H9 (cell line): ENCODE measurements around the gene LAP3. TPM values are rescaled to one million over a fixed set of nuclear protein-coding genes. Genes with fewer than 3 reads are reported as not detected.

Experiments
- DNase-seq: peaks from one replicate; pipeline ENCODE4 v3.0.0-alpha.2; 2017
- H2AFZ ChIP-seq: one replicate; pipeline ENCODE4 v1.6.1; 2013; ENCODE audit warnings: mild to moderate bottlenecking, low read length, control low read depth, moderate library complexity
- H2AK5ac ChIP-seq: 2 replicates; pipeline ENCODE4 v1.6.1; 2013; ENCODE audit warnings: low read length, control low read depth, mixed read lengths; ENCODE audit not compliant: insufficient read length
- H2BK120ac ChIP-seq: one replicate; pipeline ENCODE4 v1.6.1; 2013; ENCODE audit warnings: low read depth, mild to moderate bottlenecking, low read length, control low read depth, inconsistent platforms; ENCODE audit not compliant: poor library complexity, severe bottlenecking
- H2BK12ac ChIP-seq: 2 replicates; pipeline ENCODE4 v1.6.1; 2013; ENCODE audit warnings: low read length, control low read depth, mixed read lengths, low read depth; ENCODE audit not compliant: insufficient read length
- H2BK15ac ChIP-seq: 2 replicates; pipeline ENCODE4 v1.6.1; 2013; ENCODE audit warnings: low read depth, low read length, control low read depth
- H2BK20ac ChIP-seq: one replicate; pipeline ENCODE4 v1.6.1; 2013; ENCODE audit warnings: low read depth, mild to moderate bottlenecking, low read length, control low read depth, inconsistent platforms; ENCODE audit not compliant: poor library complexity, severe bottlenecking
- H2BK5ac ChIP-seq: 2 replicates; pipeline ENCODE4 v1.6.1; 2013; ENCODE audit warnings: low read length, control low read depth, mixed read lengths; ENCODE audit not compliant: insufficient read length
- H3K14ac ChIP-seq: 2 replicates; pipeline ENCODE4 v1.6.1; 2013; ENCODE audit warnings: low read length, control low read depth; ENCODE audit not compliant: insufficient read depth
- H3K18ac ChIP-seq: 2 replicates; pipeline ENCODE4 v1.6.1; 2013; ENCODE audit warnings: low read depth, mild to moderate bottlenecking, mixed read lengths, low read length, control low read depth; ENCODE audit not compliant: insufficient read length
- H3K23ac ChIP-seq: 2 replicates; pipeline ENCODE4 v1.6.1; 2013; ENCODE audit warnings: low read length, control low read depth, mixed read lengths, low read depth; ENCODE audit not compliant: insufficient read length
- H3K23me2 ChIP-seq: 2 replicates; pipeline ENCODE4 v1.6.1; 2013; ENCODE audit warnings: low read depth, mild to moderate bottlenecking, mixed read lengths, low read length, control low read depth; ENCODE audit not compliant: insufficient read length, poor library complexity, severe bottlenecking
- H3K27ac ChIP-seq: 2 replicates; pipeline ENCODE4 v1.5.1; 2013; ENCODE audit warnings: low read length, control low read depth, mixed read lengths, low read depth; ENCODE audit not compliant: insufficient read length
- H3K27me3 ChIP-seq: 2 replicates; pipeline ENCODE4 v1.6.1; 2013; ENCODE audit warnings: low read length, control low read depth, inconsistent platforms; ENCODE audit not compliant: insufficient read depth
- H3K4ac ChIP-seq: 2 replicates; pipeline ENCODE4 v1.6.1; 2013; ENCODE audit warnings: low read depth, mild to moderate bottlenecking, control low read depth, inconsistent platforms, low read length, moderate library complexity
- H3K4me1 ChIP-seq: 2 replicates; pipeline ENCODE4 v1.6.1; 2013; ENCODE audit warnings: low read length, control low read depth, inconsistent platforms; ENCODE audit not compliant: insufficient read depth
- H3K4me2 ChIP-seq: 2 replicates; pipeline ENCODE4 v1.6.1; 2013; ENCODE audit warnings: low read length, control low read depth, mixed read lengths; ENCODE audit not compliant: insufficient read length, insufficient read depth
- H3K56ac ChIP-seq: 2 replicates; pipeline ENCODE4 v1.6.1; 2013; ENCODE audit warnings: low read depth, mild to moderate bottlenecking, mixed read lengths, low read length, control low read depth; ENCODE audit not compliant: insufficient read length
- H3K79me1 ChIP-seq: 2 replicates; pipeline ENCODE4 v1.6.1; 2013; ENCODE audit warnings: low read depth, mild to moderate bottlenecking, moderate library complexity, low read length, control low read depth, inconsistent platforms; ENCODE audit not compliant: insufficient read depth, poor library complexity, severe bottlenecking
- H3K79me2 ChIP-seq: 2 replicates; pipeline ENCODE4 v1.6.1; 2013; ENCODE audit warnings: low read length, control low read depth, inconsistent platforms; ENCODE audit not compliant: insufficient read depth
- H3K9ac ChIP-seq: 2 replicates; pipeline ENCODE4 v1.6.1; 2013; ENCODE audit warnings: low read length, control low read depth, mixed read lengths; ENCODE audit not compliant: insufficient read length; ENCODE audit errors: extremely low read depth
- H3K9me3 ChIP-seq: one replicate; pipeline ENCODE4 v1.6.1; 2013; ENCODE audit warnings: low read depth, low read length, inconsistent platforms; ENCODE audit not compliant: control insufficient read depth
- H3T11ph ChIP-seq: one replicate; pipeline ENCODE4 v1.6.1; 2013; ENCODE audit warnings: mild to moderate bottlenecking, low read length, control low read depth, inconsistent platforms
- H4K20me1 ChIP-seq: one replicate; pipeline ENCODE4 v1.6.1; 2013; ENCODE audit not compliant: control insufficient read depth, insufficient read length, insufficient read depth
- H4K5ac ChIP-seq: 2 replicates; pipeline ENCODE4 v1.6.1; 2013; ENCODE audit warnings: low read depth, mild to moderate bottlenecking, mixed read lengths, low read length, control low read depth; ENCODE audit not compliant: insufficient read length
- H4K8ac ChIP-seq: replicated peaks from 2 replicates; pipeline ENCODE4 v1.6.1; 2013; ENCODE audit warnings: low read length, control low read depth, mixed read lengths, low read depth; ENCODE audit not compliant: insufficient read length
- H4K91ac ChIP-seq: 2 replicates; pipeline ENCODE4 v1.6.1; 2013; ENCODE audit warnings: low read depth, mild to moderate bottlenecking, moderate library complexity, mixed read lengths, low read length, control low read depth; ENCODE audit not compliant: insufficient read length
- H3K27ac Mint-ChIP-seq, 3 experiments: 2 replicates in 2 of 3; 3 replicates in 1 of 3; pipeline ENCODE4 v1.8.0; 2020 to 2021; ENCODE audit warnings: mixed read lengths in 3 of 3, mild to moderate bottlenecking in 1 of 3, moderate library complexity in 1 of 3
- H3K27me3 Mint-ChIP-seq: 2 replicates; pipeline ENCODE4 v1.8.0; 2021; ENCODE audit warnings: low read depth, mild to moderate bottlenecking, moderate library complexity, mixed read lengths
- H3K36me3 Mint-ChIP-seq, 3 experiments: 2 replicates in 2 of 3; 3 replicates in 1 of 3; pipeline ENCODE4 v1.8.0; 2020 to 2021; ENCODE audit warnings: low read depth in 3 of 3, mixed read lengths in 3 of 3; ENCODE audit not compliant: insufficient read depth in 1 of 3
- H3K4me1 Mint-ChIP-seq, 2 experiments: 2 replicates each; pipeline ENCODE4 v1.8.0; 2020; ENCODE audit warnings: mixed read lengths in 2 of 2
- H3K4me3 Mint-ChIP-seq, 2 experiments: 2 replicates in 1 of 2; 3 replicates in 1 of 2; pipeline ENCODE4 v1.8.0; 2020 to 2021; ENCODE audit warnings: mild to moderate bottlenecking in 2 of 2, mixed read lengths in 2 of 2, moderate library complexity in 1 of 2
- H3K9me3 Mint-ChIP-seq, 2 experiments: 2 replicates in 1 of 2; 3 replicates in 1 of 2; pipeline ENCODE4 v1.8.0; 2020; ENCODE audit warnings: mild to moderate bottlenecking in 2 of 2, mixed read lengths in 2 of 2, moderate library complexity in 1 of 2
- CTCF ChIP-seq: fragments of 200-600 bp; sonication (generic); conservative IDR thresholded peaks from 3 replicates; pipeline ENCODE4 v1.8.0; 2021; ENCODE audit warnings: antibody characterized with exemption, mild to moderate bottlenecking
- WGBS: extraction: QIAGEN DNeasy Blood & Tissue Kit; methylation state at CpG from one replicate; pipeline ENCODE4 v1.1.7; 2013; ENCODE audit warnings: missing lambda C conversion rate, low lambda C conversion rate, mixed read lengths; ENCODE audit not compliant: insufficient read length; ENCODE audit errors: extremely low coverage; 5-methylcytosine and 5-hydroxymethylcytosine counted together
- total RNA-seq: library from RNA; stranded (reverse); gene quantifications from 2 replicates; pipeline ENCODE4 v1.2.1, GENCODE V29; 2021

Gene LAP3
- total RNA-seq, 1 experiment from 2014 or later = 53.2 TPM

GRCh38 chr4:17642398-17642783, 65.4 kb downstream of the LAP3 start:
- Histone ChIP-seq H3K9ac (no peak overlapping the region), H3K56ac (no peak overlapping the region), H3K4me1 (no peaks in the 10 kb centered on the region), H3K4ac (no peak overlapping the region), H2BK12ac (no peak overlapping the region), H3K27me3 (no peaks in the 10 kb centered on the region), H4K8ac (no peak overlapping the region), H3K79me1 (no peaks in the 10 kb centered on the region), H4K5ac (no peak overlapping the region), H3K23ac (no peak overlapping the region), H2AK5ac (no peak overlapping the region), H2AFZ (no peak overlapping the region), H3T11ph (no peak overlapping the region), H3K18ac (no peak overlapping the region), H3K23me2 (no peaks in the 10 kb centered on the region), H2BK120ac (no peak overlapping the region), H2BK5ac (no peak overlapping the region), H3K79me2 (no peaks in the 10 kb centered on the region), H2BK20ac (no peak overlapping the region), H2BK15ac (no peak overlapping the region), H4K91ac (no peak overlapping the region), H3K27ac (no peak overlapping the region), H3K14ac (no peak overlapping the region), H3K9me3 (no peaks in the 10 kb centered on the region), H4K20me1 (no peaks in the 10 kb centered on the region), H3K4me2 (no peak overlapping the region)
- WGBS = no CpG with 5 or more reads among the region's 1 CpG
- no peak overlapping the region for H3K4me3 Mint-ChIP-seq
- H3K9me3 Mint-ChIP-seq = peaks cover 13 to 19% of the 10 kb centered on the region in 2 experiments; a peak in 4 of 5 replicates
- no peak for TF ChIP-seq CTCF
- no peak for DNase-seq
- H3K4me1 Mint-ChIP-seq = no peaks in the 10 kb centered on the region
- H3K27me3 Mint-ChIP-seq = peaks cover 8% of the 10 kb centered on the region
- peaks cover 17 to 31% (median 26%) of the 10 kb centered on the region in 3 experiments for H3K36me3 Mint-ChIP-seq
- H3K27ac Mint-ChIP-seq = no peak overlapping the region; a peak in 1 of 7 replicates
